Body of pancreas (tissue), 4 donors: ENCODE measurements around the gene UCK1. TPM values are rescaled to one million over a fixed set of nuclear protein-coding genes. Genes with fewer than 3 reads are reported as not detected.

Source experiments
- ATAC-seq: fragments of 150-250 bp; one replicate; pipeline ENCODE4 v1.9.1; 2016
- DNase-seq, 4 donors: peaks; one replicate each; pipeline ENCODE4 v3.0.0-alpha.2; 2019
- H3K27ac ChIP-seq, 4 donors: fragments of 200-600 bp; sonication (generic); 1 replicate in 3 of 4; 2 replicates in 1 of 4; pipeline versions ENCODE4 v1.5.1 to v1.6.1; 2016 to 2019; ENCODE audit warnings: mild to moderate bottlenecking in 1 of 4, mixed read lengths in 1 of 4, moderate library complexity in 1 of 4
- H3K27me3 ChIP-seq, 2 donors: fragments of 200-600 bp; sonication (generic); one replicate each; pipeline ENCODE4 v1.6.0; 2016; ENCODE audit warnings: mild to moderate bottlenecking in 1 of 2
- H3K36me3 ChIP-seq, 2 donors: fragments of 200-600 bp; sonication (generic); replicated peaks in 1 of 2; 2 replicates each; pipeline ENCODE4 v1.5.1; 2016; ENCODE audit warnings: low read depth in 2 of 2; ENCODE audit not compliant: insufficient read depth in 1 of 2
- H3K4me1 ChIP-seq: fragments of 200-600 bp; sonication (generic); one replicate; pipeline ENCODE4 v1.6.0; 2016
- H3K4me3 ChIP-seq, 2 donors: fragments of 200-600 bp; sonication (generic); 1 replicate in 1 of 2; 2 replicates in 1 of 2; pipeline ENCODE4 v1.5.1; 2016 to 2019
- H3K9me3 ChIP-seq, 3 donors: fragments of 200-600 bp; sonication (generic); 1 replicate in 2 of 3; 2 replicates in 1 of 3; pipeline ENCODE4 v1.5.1; 2016
- POLR2A ChIP-seq, 3 donors: fragments of 450-650 bp; IDR thresholded peaks; one replicate each; pipeline ENCODE4 v1.6.1; 2016; ENCODE audit warnings: antibody characterized with exemption in 3 of 3, mild to moderate bottlenecking in 2 of 3
- WGBS, 2 donors: methylation state at CpG; one replicate each; pipeline ENCODE4 v1.1.5; 2017; 5-methylcytosine and 5-hydroxymethylcytosine counted together
- intact Hi-C: fragments of 100-400 bp; cut with DNase I; formaldehyde crosslinking; loops from one replicate; pipeline ENCODE4 v1.15.1; 2023
- total RNA-seq, 2 donors: library from RNA; depleted of rRNA; stranded (reverse); fragments of >200 nt; gene quantifications; one replicate each; pipeline ENCODE4 v1.1.0, GENCODE V29; 2016
- TF ChIP-seq, protein P1 (sequence below), 7 experiments: fragments of 450-650 bp in 4 of 7; fragments of 200-600 bp in 3 of 7; sonication (generic) in 3 of 7; IDR thresholded peaks; one replicate each; pipeline ENCODE4 v1.5.1; 2016 to 2019; ENCODE audit warnings: antibody characterized with exemption in 7 of 7

Gene UCK1
- total RNA-seq, 2 donors from 2014 or later: 16.5 to 37.1 TPM

GRCh38 chr9:131578021-131578420, 47.0 kb upstream of the UCK1 start:
- H3K9me3 ChIP-seq: no peaks in the 10 kb centered on the region
- ATAC-seq: no peak
- peak in 1 of 3 donors; percentile 13 for TF ChIP-seq POLR2A (IDR thresholded peaks at IDR 0.05)
- TF ChIP-seq, protein P1, sequence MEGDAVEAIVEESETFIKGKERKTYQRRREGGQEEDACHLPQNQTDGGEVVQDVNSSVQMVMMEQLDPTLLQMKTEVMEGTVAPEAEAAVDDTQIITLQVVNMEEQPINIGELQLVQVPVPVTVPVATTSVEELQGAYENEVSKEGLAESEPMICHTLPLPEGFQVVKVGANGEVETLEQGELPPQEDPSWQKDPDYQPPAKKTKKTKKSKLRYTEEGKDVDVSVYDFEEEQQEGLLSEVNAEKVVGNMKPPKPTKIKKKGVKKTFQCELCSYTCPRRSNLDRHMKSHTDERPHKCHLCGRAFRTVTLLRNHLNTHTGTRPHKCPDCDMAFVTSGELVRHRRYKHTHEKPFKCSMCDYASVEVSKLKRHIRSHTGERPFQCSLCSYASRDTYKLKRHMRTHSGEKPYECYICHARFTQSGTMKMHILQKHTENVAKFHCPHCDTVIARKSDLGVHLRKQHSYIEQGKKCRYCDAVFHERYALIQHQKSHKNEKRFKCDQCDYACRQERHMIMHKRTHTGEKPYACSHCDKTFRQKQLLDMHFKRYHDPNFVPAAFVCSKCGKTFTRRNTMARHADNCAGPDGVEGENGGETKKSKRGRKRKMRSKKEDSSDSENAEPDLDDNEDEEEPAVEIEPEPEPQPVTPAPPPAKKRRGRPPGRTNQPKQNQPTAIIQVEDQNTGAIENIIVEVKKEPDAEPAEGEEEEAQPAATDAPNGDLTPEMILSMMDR (IDR thresholded peaks at IDR 0.05): no peak
- peak in 2 of 4 donors; percentile 24 to 27 for DNase-seq
- intact Hi-C loops: no loop called here
- H3K36me3 ChIP-seq: peaks cover 12 to 24% of the 10 kb centered on the region in 2 donors
- 77 to 78% methylated on average over 10 to 13 of the region's 13 CpGs for WGBS, 2 donors
- H3K27ac ChIP-seq: no peak overlapping the region
- no peaks in the 10 kb centered on the region for H3K4me1 ChIP-seq
- H3K27me3 ChIP-seq: no peaks in the 10 kb centered on the region
- H3K4me3 ChIP-seq: no peak overlapping the region

DNA sequence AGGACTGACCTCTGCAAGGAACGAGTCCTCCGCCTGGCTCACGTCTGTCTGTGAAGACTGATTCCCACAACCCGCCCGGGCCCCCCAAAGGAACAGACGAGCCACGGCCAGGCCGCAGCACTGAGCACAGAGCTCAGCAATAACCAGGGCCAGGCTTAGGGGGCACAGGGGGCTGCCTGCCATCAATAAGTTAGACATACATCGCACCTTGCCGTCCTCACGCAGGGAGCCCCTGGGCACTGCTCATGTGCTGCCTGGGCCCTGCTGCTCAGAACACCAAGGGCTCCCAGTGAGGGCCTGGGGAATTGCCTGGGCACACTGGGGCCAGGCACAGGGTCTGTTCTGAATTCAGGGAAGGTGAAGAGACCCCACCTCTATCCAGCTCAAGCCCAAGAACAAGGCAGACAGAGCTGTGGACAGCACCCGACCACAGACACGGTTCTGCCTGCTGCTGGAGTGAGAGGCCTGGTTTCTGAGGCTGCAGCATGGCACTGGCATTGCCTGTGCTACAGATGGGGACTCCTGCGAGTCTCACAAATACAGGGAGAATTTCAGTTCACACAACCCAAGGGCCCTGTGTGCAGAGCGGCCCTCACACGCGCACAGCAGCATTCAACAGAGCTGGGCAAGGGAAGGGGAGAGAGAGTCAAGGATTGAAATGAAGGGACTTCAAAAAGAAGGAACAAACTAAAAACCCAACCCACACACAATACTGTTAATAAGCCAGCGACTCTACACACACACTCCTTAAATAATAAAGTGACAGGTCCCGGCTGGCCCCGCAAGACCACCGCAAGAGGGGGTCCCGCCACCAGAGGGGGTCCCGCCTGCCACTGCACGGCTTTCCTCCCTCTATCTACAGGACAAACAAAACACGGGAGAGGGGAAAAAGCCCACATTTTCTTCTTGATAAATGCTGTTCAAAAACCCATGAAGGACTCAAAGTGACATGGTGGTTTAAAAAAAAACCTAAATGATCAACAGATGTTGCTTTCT, 46.2 kb upstream of the UCK1 start:
- ATAC-seq (no peak), DNase-seq (no peak)
- TF ChIP-seq, protein P1 (IDR thresholded peaks at IDR 0.05): no peak
- TF ChIP-seq POLR2A (IDR thresholded peaks at IDR 0.05): no peak
- Histone ChIP-seq H3K4me1 (no peaks in the 10 kb centered on the region), H3K27ac (no peak overlapping the region), H3K4me3 (no peak overlapping the region), H3K27me3 (no peaks in the 10 kb centered on the region), H3K9me3 (no peaks in the 10 kb centered on the region), H3K36me3 (peaks cover 12 to 19% of the 10 kb centered on the region in 2 donors)
- intact Hi-C loops: no loop called here
- 75 to 83% methylated on average over 8 to 23 of the region's 25 CpGs for WGBS, 2 donors

DNA sequence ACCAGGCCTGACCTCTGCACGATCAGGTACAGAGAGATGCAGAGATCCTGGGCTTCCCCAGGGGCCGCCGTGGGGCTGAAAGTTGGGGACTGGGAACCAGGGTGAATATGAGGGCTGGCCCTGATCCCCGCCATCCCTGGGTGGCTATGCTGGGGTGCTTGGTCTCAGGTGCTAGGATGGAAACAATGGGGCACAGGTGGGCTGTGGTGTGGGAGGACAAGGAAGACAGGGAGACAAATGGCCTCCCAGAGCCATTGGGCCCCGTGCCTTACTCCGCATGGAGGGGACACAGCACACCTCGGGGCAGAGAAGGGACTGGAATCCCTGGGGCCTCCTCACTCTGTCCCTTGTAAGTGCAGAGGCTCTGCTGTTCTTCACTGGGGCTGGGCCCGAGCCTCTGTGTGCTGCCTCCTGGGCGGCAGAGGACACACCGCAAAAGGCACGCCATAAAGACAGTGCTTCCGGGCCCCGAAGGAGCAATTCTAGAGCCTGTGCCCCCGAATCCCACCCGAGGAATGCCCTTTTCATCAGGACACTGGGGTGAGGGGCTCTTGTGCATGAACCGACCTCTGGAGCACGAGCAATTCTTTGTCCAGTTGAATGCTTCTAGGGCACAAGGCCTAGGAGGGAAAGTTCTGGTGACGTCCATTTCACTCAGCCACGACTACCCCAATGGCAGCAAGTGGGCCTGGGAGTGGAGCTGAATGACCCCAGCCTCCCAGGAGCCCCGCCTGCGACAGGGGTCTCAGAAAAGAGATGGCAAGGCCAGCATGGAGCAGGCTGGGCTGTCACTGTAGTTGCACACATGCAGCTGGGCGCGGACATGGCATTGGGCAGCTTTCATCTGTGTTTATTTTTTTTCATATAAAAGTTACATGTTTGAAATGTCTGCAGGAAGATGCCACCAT, 45.1 kb upstream of the UCK1 start:
- no peak overlapping the region for H3K27ac ChIP-seq
- no peaks in the 10 kb centered on the region for H3K9me3 ChIP-seq
- no peak for TF ChIP-seq POLR2A (IDR thresholded peaks at IDR 0.05)
- TF ChIP-seq, protein P1 (IDR thresholded peaks at IDR 0.05): no peak
- DNase-seq (no peak), ATAC-seq (no peak)
- 93 to 94% methylated on average over 8 to 20 of the region's 23 CpGs for WGBS, 2 donors
- intact Hi-C loops: no loop called here
- H3K36me3 ChIP-seq: peaks cover 12 to 14% of the 10 kb centered on the region in 2 donors
- no peaks in the 10 kb centered on the region for H3K27me3 ChIP-seq
- H3K4me1 ChIP-seq: no peaks in the 10 kb centered on the region
- H3K4me3 ChIP-seq: no peak overlapping the region

GRCh38 chr9:131574730-131575640, 43.9 kb upstream of the UCK1 start:
- peaks cover 6 to 12% of the 10 kb centered on the region in 2 donors for H3K36me3 ChIP-seq
- intact Hi-C loops: no loop called here
- H3K27ac ChIP-seq: no peak overlapping the region
- DNase-seq: no peak
- H3K9me3 ChIP-seq: no peaks in the 10 kb centered on the region
- no peaks in the 10 kb centered on the region for H3K4me1 ChIP-seq
- no peak overlapping the region for H3K4me3 ChIP-seq
- ATAC-seq: no peak
- TF ChIP-seq, protein P1 (IDR thresholded peaks at IDR 0.05): no peak
- no peak for TF ChIP-seq POLR2A (IDR thresholded peaks at IDR 0.05)
- no peaks in the 10 kb centered on the region for H3K27me3 ChIP-seq
- 86 to 92% methylated on average over 7 to 17 of the region's 17 CpGs for WGBS, 2 donors
